Heart left ventricle (tissue), 16 donors: ENCODE data around the gene FAM184A. TPM values are rescaled to one million over a fixed set of nuclear protein-coding genes. Genes with fewer than 3 reads are reported as not detected.

ENCODE experiments used
- ATAC-seq, 4 donors: fragments of 200-7000 bp; cut with Tn5 transposase; one replicate each; pipeline ENCODE4 v1.9.1; 2020 to 2022; ENCODE audit warnings: moderate library complexity in 4 of 4, mild to moderate bottlenecking in 3 of 4, moderate number of reproducible peaks in 1 of 4
- DNase-seq, 5 donors: peaks; one replicate each; pipeline ENCODE4 v3.0.0-alpha.2; 2020
- H3K27ac ChIP-seq, 12 donors: fragments of 200-600 bp; sonication (generic) in 4 of 12; one replicate each; pipeline versions ENCODE4 v1.5.0 to v1.8.0; 2016 to 2022; ENCODE audit warnings: mild to moderate bottlenecking in 2 of 12
- H3K27me3 ChIP-seq, 9 donors: fragments of 200-600 bp; sonication (generic) in 2 of 9; one replicate each; pipeline versions ENCODE4 v1.5.1 to v1.8.0; 2016 to 2022; ENCODE audit warnings: mild to moderate bottlenecking in 3 of 9
- H3K36me3 ChIP-seq, 9 donors: fragments of 200-600 bp; sonication (generic) in 2 of 9; one replicate each; pipeline versions ENCODE4 v1.5.0 to v1.8.0; 2018 to 2022; ENCODE audit warnings: mild to moderate bottlenecking in 2 of 9
- H3K4me1 ChIP-seq, 12 donors: fragments of 200-600 bp; sonication (generic) in 4 of 12; one replicate each; pipeline versions ENCODE4 v1.5.0 to v1.8.0; 2016 to 2022; ENCODE audit warnings: mild to moderate bottlenecking in 3 of 12
- H3K4me3 ChIP-seq, 12 donors: fragments of 200-600 bp; sonication (generic) in 4 of 12; one replicate each; pipeline versions ENCODE4 v1.5.0 to v1.8.0; 2017 to 2022; ENCODE audit warnings: mild to moderate bottlenecking in 9 of 12, moderate library complexity in 4 of 12
- H3K9me3 ChIP-seq, 12 donors: fragments of 200-600 bp; sonication (generic) in 4 of 12; one replicate each; pipeline versions ENCODE4 v1.5.0 to v1.8.0; 2016 to 2022; ENCODE audit warnings: mild to moderate bottlenecking in 1 of 12
- POLR2A ChIP-seq, 2 donors: fragments of 450-650 bp; IDR thresholded peaks; one replicate each; pipeline ENCODE4 v1.6.1; 2017; ENCODE audit warnings: antibody characterized with exemption in 2 of 2, mild to moderate bottlenecking in 2 of 2, moderate library complexity in 2 of 2
- WGBS, 4 donors: extraction: QIAGEN DNeasy Blood & Tissue Kit in 2 of 4; methylation state at CpG; one replicate each; pipeline versions ENCODE4 v1.1.5 to v1.1.7; 2013 to 2018; 5-methylcytosine and 5-hydroxymethylcytosine counted together
- intact Hi-C, 10 donors: fragments of 100-400 bp; cut with DNase I; formaldehyde crosslinking; loops; one replicate each; pipeline versions ENCODE4 v1.11.1 to v1.14.2; 2022
- polyA plus RNA-seq, 2 donors: library from polyadenylated mRNA; stranded (reverse); fragments of 200-250 nt; gene quantifications; one replicate each; pipeline ENCODE4 v1.2.3, GENCODE V29; 2013
- total RNA-seq, 9 donors: library from RNA; depleted of rRNA in 2 of 9; stranded (reverse); fragments of >200 nt in 2 of 9; fragmentation: NEBNext Ultra II Directional in 3 of 9; extraction: Animal tissue kit (Norgen Biotek cat#: 25700) in 3 of 9; gene quantifications; one replicate each; pipeline versions ENCODE4 v1.1.0 to v1.2.4, GENCODE V29; 2016 to 2023
- TF ChIP-seq, protein P1 (sequence below), 12 donors: fragments of 200-600 bp; sonication (generic) in 4 of 12; IDR thresholded peaks; one replicate each; pipeline versions ENCODE4 v1.5.0 to v1.8.0; 2018 to 2022; ENCODE audit warnings: antibody characterized with exemption in 12 of 12, mild to moderate bottlenecking in 5 of 12
- donor health status: ischemic (EF 13 %, LVEDD 7.1; RV severe dilation, severe dysfunction).
- donor health status: healthy with polysubstance abuse.
- donor health status: DM: no; HTN: yes; CAD: no.
- donor health status: DM: no; HTN: no; CAD: no.
- donor health status: ischemic (EF 25% LVEDD 6.9; RV normal size, moderate dysfunction).
- donor health status: ischemic (EF 25% LVEDD 5.7; RV mildly dilated, moderate dysfunction).
- donor health status: healthy.
- donor health status: DM: yes; HTN: yes; CAD: no.
- donor health status: ischemic (EF 35%, LVEDD 5.7; RV mildly dilated, moderate dysfunction).
- donor health status: nonischemic (EF 11% LVEDD 7.7; RV severe dilation, severe dysfunction).
- donor health status: DM: yes; HTN: yes; CAD: no.
- donor health status: PGD.
- donor health status: ischemic (EF 29% LVEDD 5.4; RV normal size, mild dysfunction).
- donor health status: nonischemic (EF 23%, LVEDD 6.1; RV moderate dilation, normal function).

FAM184A gene
- total and polyA plus RNA-seq, 11 donors: 0.16 to 1.1 (median 0.45) TPM

DNA sequence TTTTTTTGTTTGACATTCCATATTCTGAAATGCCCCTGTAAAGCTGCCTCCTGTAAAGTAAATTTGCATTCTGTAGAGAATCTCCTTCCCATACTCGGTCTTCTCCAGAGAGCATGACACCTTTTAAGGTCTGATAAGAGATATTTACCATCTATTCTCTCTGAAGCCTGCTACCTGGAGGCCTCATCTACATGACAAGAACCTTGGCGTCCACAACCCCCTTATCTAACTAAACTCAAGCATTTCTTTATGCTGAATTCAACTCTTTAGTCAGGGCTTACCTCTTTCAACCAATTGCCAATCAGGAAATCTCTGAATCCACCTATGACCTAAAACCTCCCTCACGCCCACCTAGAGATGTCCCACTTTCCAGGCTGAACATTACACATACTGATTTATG lies 51.6 kb downstream of the FAM184A start:
- Histone ChIP-seq H3K36me3 (no peaks in the 10 kb centered on the region), H3K27ac (no peak overlapping the region), H3K27me3 (no peaks in the 10 kb centered on the region), H3K9me3 (no peaks in the 10 kb centered on the region), H3K4me1 (no peaks in the 10 kb centered on the region), H3K4me3 (no peak overlapping the region)
- TF ChIP-seq, protein P1, sequence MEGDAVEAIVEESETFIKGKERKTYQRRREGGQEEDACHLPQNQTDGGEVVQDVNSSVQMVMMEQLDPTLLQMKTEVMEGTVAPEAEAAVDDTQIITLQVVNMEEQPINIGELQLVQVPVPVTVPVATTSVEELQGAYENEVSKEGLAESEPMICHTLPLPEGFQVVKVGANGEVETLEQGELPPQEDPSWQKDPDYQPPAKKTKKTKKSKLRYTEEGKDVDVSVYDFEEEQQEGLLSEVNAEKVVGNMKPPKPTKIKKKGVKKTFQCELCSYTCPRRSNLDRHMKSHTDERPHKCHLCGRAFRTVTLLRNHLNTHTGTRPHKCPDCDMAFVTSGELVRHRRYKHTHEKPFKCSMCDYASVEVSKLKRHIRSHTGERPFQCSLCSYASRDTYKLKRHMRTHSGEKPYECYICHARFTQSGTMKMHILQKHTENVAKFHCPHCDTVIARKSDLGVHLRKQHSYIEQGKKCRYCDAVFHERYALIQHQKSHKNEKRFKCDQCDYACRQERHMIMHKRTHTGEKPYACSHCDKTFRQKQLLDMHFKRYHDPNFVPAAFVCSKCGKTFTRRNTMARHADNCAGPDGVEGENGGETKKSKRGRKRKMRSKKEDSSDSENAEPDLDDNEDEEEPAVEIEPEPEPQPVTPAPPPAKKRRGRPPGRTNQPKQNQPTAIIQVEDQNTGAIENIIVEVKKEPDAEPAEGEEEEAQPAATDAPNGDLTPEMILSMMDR (IDR thresholded peaks at IDR 0.05): no peak
- no peak for TF ChIP-seq POLR2A (IDR thresholded peaks at IDR 0.05)
- DNase-seq: no peak
- ATAC-seq: no peak
- WGBS, 4 donors: 83 to 87% (median 85%) methylated on average over 3 of the region's 3 CpGs
- intact Hi-C loops: no loop called here

DNA sequence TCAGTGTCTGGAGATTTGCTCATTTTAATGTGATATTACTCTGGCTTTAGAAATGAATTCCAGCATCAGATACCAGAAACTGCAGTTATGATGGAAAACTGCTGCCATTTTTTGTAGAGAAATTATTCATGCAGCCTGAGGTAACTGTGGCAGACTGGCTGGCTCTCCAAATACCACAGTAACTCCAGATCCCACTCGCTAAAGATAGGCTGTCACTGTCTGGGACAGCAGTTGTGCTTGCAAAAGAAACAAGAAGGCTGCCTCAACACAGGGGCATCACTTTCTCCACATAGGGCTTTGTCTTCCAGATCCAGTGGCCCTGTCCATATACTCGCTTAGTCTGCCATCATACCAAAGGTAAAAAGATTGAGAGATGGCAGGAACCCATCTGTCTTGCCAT lies 52.7 kb downstream of the FAM184A start:
- no peak overlapping the region for H3K4me3 ChIP-seq
- no peak for TF ChIP-seq POLR2A (IDR thresholded peaks at IDR 0.05)
- TF ChIP-seq, protein P1 (IDR thresholded peaks at IDR 0.05): no peak
- intact Hi-C loops: no loop called here

DNA sequence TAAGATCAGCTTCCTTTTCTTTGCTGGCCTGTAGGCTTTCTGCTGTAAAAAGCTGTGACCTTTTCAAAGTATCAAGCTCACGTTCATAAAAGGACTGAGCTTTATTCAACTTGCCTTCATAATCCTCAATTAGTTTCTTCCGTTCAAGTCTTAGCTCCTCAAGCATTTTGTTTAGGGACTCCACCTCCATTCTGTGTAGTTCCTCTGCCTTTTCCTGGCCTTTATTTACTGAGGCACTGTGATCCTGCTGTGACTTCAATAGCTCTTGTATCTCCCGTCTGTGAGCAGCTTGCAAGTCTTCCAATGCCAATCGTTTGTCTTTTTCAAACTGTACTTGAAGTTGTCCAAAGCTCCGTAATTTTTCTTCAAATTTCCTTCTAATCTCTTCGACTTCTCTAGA lies 54.4 kb downstream of the FAM184A start:
- Histone ChIP-seq H3K36me3 (no peaks in the 10 kb centered on the region), H3K9me3 (no peaks in the 10 kb centered on the region), H3K27me3 (no peaks in the 10 kb centered on the region), H3K27ac (no peak overlapping the region), H3K4me3 (no peak overlapping the region), H3K4me1 (no peaks in the 10 kb centered on the region)
- TF ChIP-seq, protein P1 (IDR thresholded peaks at IDR 0.05): no peak
- no peak for TF ChIP-seq POLR2A (IDR thresholded peaks at IDR 0.05)
- ATAC-seq: no peak
- intact Hi-C loops: no loop called here
- WGBS, 4 donors: 69 to 79% (median 76%) methylated on average over 6 of the region's 6 CpGs
- DNase-seq: no peak

More for the DNA sequence above, 52.7 kb downstream of the FAM184A start:
- no peaks in the 10 kb centered on the region for H3K4me1 ChIP-seq
- no peaks in the 10 kb centered on the region for H3K9me3 ChIP-seq
- no peaks in the 10 kb centered on the region for H3K36me3 ChIP-seq
- H3K27ac ChIP-seq: no peak overlapping the region
- DNase-seq: no peak
- WGBS, 4 donors: 77 to 91% (median 80%) methylated on average over 2 of the region's 2 CpGs
- no peak for ATAC-seq
- no peaks in the 10 kb centered on the region for H3K27me3 ChIP-seq

DNA sequence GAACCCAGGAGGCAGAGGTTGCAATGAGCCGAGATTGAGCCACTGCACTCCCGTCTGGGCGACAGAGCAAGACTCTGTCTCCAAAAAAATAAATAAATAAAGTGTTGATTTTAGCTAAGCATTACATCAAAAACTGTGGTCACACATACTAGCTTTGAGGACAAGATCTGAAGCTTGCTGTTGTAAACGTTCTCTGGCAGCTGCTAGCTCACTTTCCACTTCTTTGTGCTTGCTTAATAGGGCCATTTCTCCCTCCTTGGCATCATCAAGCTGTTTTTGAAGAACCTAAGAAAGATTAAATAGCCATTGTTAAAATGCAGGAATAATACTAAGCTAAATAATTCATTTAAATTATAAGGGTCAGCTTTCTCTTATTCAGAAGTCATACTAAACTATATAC lies 55.7 kb downstream of the FAM184A start:
- H3K9me3 ChIP-seq: no peaks in the 10 kb centered on the region
- no peak overlapping the region for H3K4me3 ChIP-seq
- 69 to 96% (median 87%) methylated on average over 4 of the region's 4 CpGs for WGBS, 4 donors
- no peaks in the 10 kb centered on the region for H3K36me3 ChIP-seq
- H3K27ac ChIP-seq: no peak overlapping the region
- intact Hi-C loops: no loop called here
- no peaks in the 10 kb centered on the region for H3K4me1 ChIP-seq
- TF ChIP-seq, protein P1 (IDR thresholded peaks at IDR 0.05): no peak
- TF ChIP-seq POLR2A (IDR thresholded peaks at IDR 0.05): no peak
- H3K27me3 ChIP-seq: no peaks in the 10 kb centered on the region
- no peak for DNase-seq
- ATAC-seq: no peak
